Ectodermal cell (in vitro differentiated cells): ENCODE measurements around the gene CEP95.

Source experiments
- H3K27ac ChIP-seq: 2 replicates; pipeline ENCODE4 v1.7.0; 2013; ENCODE audit warnings: mild to moderate bottlenecking, low read depth, low read length; ENCODE audit not compliant: insufficient read depth, poor library complexity, severe bottlenecking
- H3K27me3 ChIP-seq: 2 replicates; pipeline ENCODE4 v1.7.0; 2013; ENCODE audit warnings: mild to moderate bottlenecking, low read length; ENCODE audit not compliant: insufficient read depth, control insufficient read depth, poor library complexity, severe bottlenecking
- H3K36me3 ChIP-seq: one replicate; pipeline ENCODE4 v1.7.0; 2013; ENCODE audit warnings: low read length; ENCODE audit not compliant: control insufficient read depth, insufficient read depth
- H3K4me1 ChIP-seq: one replicate; pipeline ENCODE4 v1.7.0; 2013; ENCODE audit warnings: low read length; ENCODE audit not compliant: control insufficient read depth, insufficient read depth
- H3K4me3 ChIP-seq: 2 replicates; pipeline ENCODE4 v1.7.0; 2013; ENCODE audit warnings: low read depth, low read length, control low read depth; ENCODE audit not compliant: insufficient read depth
- H3K9me3 ChIP-seq: 2 replicates; pipeline ENCODE4 v1.7.0; 2013; ENCODE audit warnings: mild to moderate bottlenecking, low read length, moderate library complexity; ENCODE audit not compliant: control insufficient read depth
- WGBS, 2 experiments: methylation state at CpG; one replicate each; pipeline ENCODE4 v1.1.7; 2013; ENCODE audit warnings: missing lambda C conversion rate in 2 of 2; 5-methylcytosine and 5-hydroxymethylcytosine counted together

CEP95 gene

GRCh38 chr17:64502809-64503208, 4.0 kb upstream of the CEP95 start:
- H3K4me3 ChIP-seq, result no peak overlapping the region

GRCh38 chr17:64503341-64503740, 3.4 kb upstream of the CEP95 start:
- H3K4me3 ChIP-seq, result no peak overlapping the region
- peak overlapping the region; percentile 38 for H3K27ac ChIP-seq
- WGBS, 2 experiments, result 97% methylated on average over 5 of the region's 5 CpGs
- peaks cover 51% of the 10 kb centered on the region for H3K36me3 ChIP-seq
- peaks cover 10% of the 10 kb centered on the region for H3K4me1 ChIP-seq
- H3K27me3 ChIP-seq, result no peaks in the 10 kb centered on the region
- no peaks in the 10 kb centered on the region for H3K9me3 ChIP-seq

More at GRCh38 chr17:64502809-64503208, 4.0 kb upstream of the CEP95 start:
- H3K36me3 ChIP-seq, result peaks cover 51% of the 10 kb centered on the region
- peaks cover 10% of the 10 kb centered on the region for H3K4me1 ChIP-seq
- WGBS, 2 experiments, result 100% methylated on average over 2 of the region's 2 CpGs
- H3K27me3 ChIP-seq, result no peaks in the 10 kb centered on the region
- H3K9me3 ChIP-seq, result no peaks in the 10 kb centered on the region
- no peak overlapping the region for H3K27ac ChIP-seq

GRCh38 chr17:64503821-64504768, 2.7 kb upstream of the CEP95 start:
- Histone ChIP-seq H3K27me3 (no peaks in the 10 kb centered on the region), H3K27ac (no peak overlapping the region), H3K36me3 (peaks cover 51% of the 10 kb centered on the region), H3K4me3 (peak overlapping the region; percentile 97), H3K4me1 (peaks cover 10% of the 10 kb centered on the region), H3K9me3 (no peaks in the 10 kb centered on the region)
- 79 to 80% methylated on average over 7 of the region's 7 CpGs for WGBS, 2 experiments

GRCh38 chr17:64504769-64505339, 1.9 kb upstream of the CEP95 start:
- Histone ChIP-seq H3K27me3 (no peaks in the 10 kb centered on the region), H3K4me1 (peaks cover 10% of the 10 kb centered on the region), H3K27ac (peak overlapping the region; percentile 97), H3K4me3 (peak overlapping the region; percentile 97), H3K9me3 (no peaks in the 10 kb centered on the region), H3K36me3 (peaks cover 45% of the 10 kb centered on the region)
- WGBS, 2 experiments, result 6 to 9% methylated on average over 13 of the region's 13 CpGs

- Histone ChIP-seq H3K9me3 (no peaks in the 10 kb centered on the region), H3K27ac (peak overlapping the region; percentile 97), H3K4me1 (peaks cover 10% of the 10 kb centered on the region), H3K36me3 (peaks cover 38% of the 10 kb centered on the region), H3K4me3 (peak overlapping the region; percentile 97), H3K27me3 (no peaks in the 10 kb centered on the region)
- 0% methylated on average over 76 of the region's 76 CpGs for WGBS, 2 experiments
These were observed 1.2 kb upstream of the CEP95 start for GRCh38 chr17:64505340-64506200.

- Histone ChIP-seq H3K27me3 (no peaks in the 10 kb centered on the region), H3K36me3 (peaks cover 31% of the 10 kb centered on the region), H3K9me3 (no peaks in the 10 kb centered on the region), H3K27ac (peak within 1 kb of the TSS; percentile 97), H3K4me3 (peak within 1 kb of the TSS; percentile 97), H3K4me1 (peaks cover 10% of the 10 kb centered on the region)
- WGBS, 2 experiments, result 0% methylated on average over 31 of the region's 31 CpGs
These were observed 589 bp upstream of the CEP95 start, which contains the start of gene DDX5 for GRCh38 chr17:64506201-64506575. Gene DDX5, minus strand, starts transcription at chr17:64506289. Its CDS starts 170 bp downstream, at chr17:64506119.

- Histone ChIP-seq H3K36me3 (peaks cover 21% of the 10 kb centered on the region), H3K27me3 (no peaks in the 10 kb centered on the region), H3K4me3 (peak overlapping the region; percentile 97), H3K4me1 (peaks cover 10% of the 10 kb centered on the region), H3K9me3 (no peaks in the 10 kb centered on the region), H3K27ac (peak overlapping the region; percentile 97)
- WGBS, 2 experiments, result 0 to 1% methylated on average over 13 of the region's 13 CpGs
These were observed 621 bp downstream of the CEP95 start for GRCh38 chr17:64507413-64507782.

- Histone ChIP-seq H3K4me1 (peaks cover 10% of the 10 kb centered on the region), H3K9me3 (no peaks in the 10 kb centered on the region), H3K4me3 (peak overlapping the region; percentile 97), H3K36me3 (peaks cover 13% of the 10 kb centered on the region), H3K27me3 (no peaks in the 10 kb centered on the region), H3K27ac (no peak overlapping the region)
- WGBS, 2 experiments, result 97 to 100% methylated on average over 2 of the region's 2 CpGs
These were observed 1.9 kb downstream of the CEP95 start for GRCh38 chr17:64508683-64509082.

GRCh38 chr17:64509179-64509578, 2.4 kb downstream of the CEP95 start:
- peaks cover 5% of the 10 kb centered on the region for H3K4me1 ChIP-seq
- H3K27ac ChIP-seq, result no peak overlapping the region
- H3K27me3 ChIP-seq, result no peaks in the 10 kb centered on the region
- WGBS, 2 experiments, result 91 to 93% methylated on average over 6 of the region's 6 CpGs
- no peaks in the 10 kb centered on the region for H3K9me3 ChIP-seq
- peaks cover 8% of the 10 kb centered on the region for H3K36me3 ChIP-seq
- no peak overlapping the region for H3K4me3 ChIP-seq
